Measurements from ENCODE around the gene KHNYN.
A peak's percentile ranks its signal among the peaks of the same experiment; 100 is the strongest.

Gene KHNYN

GRCh38 chr14:24425704-24426103 lies 4.0 kb upstream of the KHNYN start:
- no peak for DNase-seq

- DNase-seq = no peak
These were observed 3.4 kb upstream of the KHNYN start for GRCh38 chr14:24426150-24426911.

- DNase-seq = no peak
These were observed 2.7 kb upstream of the KHNYN start for GRCh38 chr14:24426912-24427536.

GRCh38 chr14:24427537-24428508 lies 1.9 kb upstream of the KHNYN start:
- no peak for DNase-seq

- no peak for DNase-seq
These were observed 943 bp upstream of the KHNYN start for GRCh38 chr14:24428628-24429394.

GRCh38 chr14:24430143-24430681 lies 458 bp downstream of the KHNYN start:
- peak; percentile 5 to 40 for DNase-seq

GRCh38 chr14:24430682-24431568 lies 1.2 kb downstream of the KHNYN start:
- no peak for DNase-seq

GRCh38 chr14:24431569-24432258 lies 2.0 kb downstream of the KHNYN start:
- peak; percentile 85 to 89 for DNase-seq

- no peak for DNase-seq
These were observed 2.7 kb downstream of the KHNYN start for GRCh38 chr14:24432259-24433131.

- DNase-seq = no peak
These were observed 4.3 kb downstream of the KHNYN start for GRCh38 chr14:24434036-24434435.

GRCh38 chr14:24434676-24435075 lies 4.9 kb downstream of the KHNYN start:
- no peak for DNase-seq

- no peak for DNase-seq
These were observed 5.5 kb downstream of the KHNYN start for GRCh38 chr14:24435192-24435810.

- peak in 1 of 2 experiments; percentile 26 for DNase-seq
These were observed 6.2 kb downstream of the KHNYN start for GRCh38 chr14:24435998-24436354.

GRCh38 chr14:24436355-24437019 lies 6.7 kb downstream of the KHNYN start:
- DNase-seq = peak; percentile 60 to 68

- DNase-seq = no peak
These were observed 7.4 kb downstream of the KHNYN start for GRCh38 chr14:24437020-24437735.

- DNase-seq = no peak
These were observed 7.9 kb downstream of the KHNYN start for GRCh38 chr14:24437736-24438067.

GRCh38 chr14:24438223-24439097 lies 8.7 kb downstream of the KHNYN start:
- DNase-seq = no peak
